HCT116 (cell line): ENCODE results near the gene GNG4. TPM values are rescaled to one million over a fixed set of nuclear protein-coding genes. Genes with fewer than 3 reads are reported as not detected.

Experiments
- ATAC-seq: fragments of 200-7000 bp; cut with Tn5 transposase; 2 replicates; pipeline ENCODE4 v1.9.1; 2020; ENCODE audit warnings: mild to moderate bottlenecking, moderate library complexity
- BruUV-seq: library from RNA; stranded (reverse); fragments of 400-500 nt; replicated peaks from 2 replicates; lab custom pipeline; 2021; lab: Mats Ljungman, UMichigan
- CTCF ChIA-PET: fragments of 300-600 bp; sonication (Branson Sonifier 250); formaldehyde crosslinking; loops from one replicate; lab custom pipeline; 2021; ENCODE audit warnings: antibody characterized with exemption; lab: Charles Lee
- POLR2A ChIA-PET: fragments of 300-600, 350-600 bp; sonication (Branson Sonifier 250); formaldehyde crosslinking; loops from one replicate; lab custom pipeline; 2021; ENCODE audit warnings: antibody characterized with exemption; lab: Charles Lee
- RAD21 ChIA-PET, 2 experiments: fragments of 300-600 bp; sonication (Branson Sonifier 250); formaldehyde crosslinking; loops; one replicate each; lab custom pipeline; 2023; ENCODE audit warnings: low total read pairs in 2 of 2; ENCODE audit not compliant: uncharacterized antibody in 2 of 2, unreplicated experiment in 2 of 2, low non-redundant PET in 1 of 2; lab: Charles Lee
- DNase-seq: peaks from one replicate; pipeline ENCODE4 v3.0.0-alpha.2; 2010; ENCODE audit warnings: low read depth, low spot score
- H2AFZ ChIP-seq: fragments of 200-600 bp; shearing (Covaris generic), sonication (generic); 2 replicates; pipeline ENCODE4 v1.6.1; 2017; ENCODE audit warnings: low read depth, mixed run types, mixed read lengths, antibody characterized with exemption, low read length; ENCODE audit not compliant: poor library complexity, severe bottlenecking
- H3K27ac ChIP-seq: 2 replicates; pipeline ENCODE4 v1.5.1; 2012; ENCODE audit warnings: low read depth, low read length
- H3K27me3 ChIP-seq: fragments of 200-600 bp; sonication (generic); 2 replicates; pipeline ENCODE4 v1.6.1; 2016; ENCODE audit warnings: mixed run types, low read length, mixed read lengths; ENCODE audit not compliant: insufficient read depth
- H3K36me3 ChIP-seq, 2 experiments: fragments of 200-500 bp in 1 of 2; fragments of 200-600 bp in 1 of 2; sonication (Bioruptor generic) in 1 of 2; sonication (generic) in 1 of 2; 2 replicates each; pipeline versions ENCODE4 v1.5.1 to v1.6.1; 2014 to 2016; ENCODE audit warnings: low read length in 2 of 2, inconsistent platforms in 1 of 2, mixed read lengths in 1 of 2, mixed run types in 1 of 2; ENCODE audit not compliant: insufficient read depth in 2 of 2, control insufficient read depth in 1 of 2
- H3K4me1 ChIP-seq, 2 experiments: fragments of 200-600 bp in 1 of 2; sonication (generic) in 1 of 2; 2 replicates each; pipeline versions ENCODE4 v1.5.1 to v1.6.1; 2012 to 2017; ENCODE audit warnings: low read length in 2 of 2, inconsistent platforms in 1 of 2, mild to moderate bottlenecking in 1 of 2, mixed read lengths in 1 of 2, mixed run types in 1 of 2, moderate library complexity in 1 of 2; ENCODE audit not compliant: insufficient read depth in 2 of 2, control insufficient read depth in 1 of 2
- H3K4me2 ChIP-seq: fragments of 200-600 bp; sonication (generic); 2 replicates; pipeline ENCODE4 v1.6.1; 2017; ENCODE audit warnings: mixed run types, low read length, mixed read lengths
- H3K4me3 ChIP-seq, 2 experiments: fragments of 200-600 bp in 1 of 2; sonication (generic) in 1 of 2; replicated peaks in 1 of 2; 2 replicates each; pipeline ENCODE4 v1.5.1; 2011 to 2016; ENCODE audit warnings: low read length in 2 of 2, control low read depth in 1 of 2, low read depth in 1 of 2, mild to moderate bottlenecking in 1 of 2, mixed read lengths in 1 of 2, mixed run types in 1 of 2
- H3K79me2 ChIP-seq: fragments of 200-600 bp; sonication (generic); 2 replicates; pipeline ENCODE4 v1.6.1; 2017; ENCODE audit warnings: mild to moderate bottlenecking, mixed run types, low read length, moderate library complexity, mixed read lengths; ENCODE audit not compliant: insufficient read depth
- H3K9ac ChIP-seq: fragments of 200-600 bp; sonication (generic); 2 replicates; pipeline ENCODE4 v1.6.1; 2016; ENCODE audit warnings: low read length, mixed read lengths
- H3K9me2 ChIP-seq: fragments of 200-600 bp; sonication (generic), shearing (Covaris generic); 2 replicates; pipeline ENCODE4 v1.6.1; 2017; ENCODE audit warnings: mixed run types, mild to moderate bottlenecking, moderate library complexity; ENCODE audit not compliant: insufficient read depth
- H3K9me3 ChIP-seq, 2 experiments: fragments of 200-500 bp in 1 of 2; fragments of 200-600 bp in 1 of 2; sonication (Bioruptor generic) in 1 of 2; sonication (generic) in 1 of 2; 2 replicates each; pipeline ENCODE4 v1.6.1; 2014 to 2017; ENCODE audit warnings: low read length in 2 of 2, mixed read lengths in 2 of 2, inconsistent platforms in 1 of 2, low read depth in 1 of 2, mild to moderate bottlenecking in 1 of 2, mixed run types in 1 of 2, moderate library complexity in 1 of 2; ENCODE audit not compliant: control insufficient read depth in 1 of 2, insufficient read depth in 1 of 2
- H4K20me1 ChIP-seq: fragments of 200-600 bp; sonication (generic), shearing (Covaris generic); 2 replicates; pipeline ENCODE4 v1.6.1; 2017; ENCODE audit warnings: mixed run types, mild to moderate bottlenecking, moderate library complexity; ENCODE audit not compliant: insufficient read depth
- CEBPB ChIP-seq: IDR thresholded peaks from 2 replicates; pipeline ENCODE4 v1.6.1; 2012; ENCODE audit warnings: low read depth
- EGR1 ChIP-seq: IDR thresholded peaks from 2 replicates; pipeline ENCODE4 v1.6.1; 2012; ENCODE audit warnings: low read depth
- ELF1 ChIP-seq: IDR thresholded peaks from 2 replicates; pipeline ENCODE4 v1.6.1; 2012; ENCODE audit warnings: low read depth, borderline replicate concordance
- EZH2phosphoT487 ChIP-seq: fragments of 200-600 bp; IDR thresholded peaks from 2 replicates; pipeline ENCODE4 v1.6.1; 2018; ENCODE audit warnings: antibody characterized with exemption, borderline replicate concordance
- FOSL1 ChIP-seq: IDR thresholded peaks from 2 replicates; pipeline ENCODE4 v1.6.1; 2012; ENCODE audit warnings: low read depth
- REST ChIP-seq: IDR thresholded peaks from 2 replicates; pipeline ENCODE4 v1.6.1; 2012; ENCODE audit warnings: low read depth
- intact Hi-C: fragments of 100-400 bp; cut with micrococcal nuclease; formaldehyde crosslinking; loops from 2 replicates; pipeline ENCODE4 v1.10.0; 2022
- total RNA-seq: library from RNA; stranded (reverse); gene quantifications from one replicate; pipeline ENCODE4 v1.2.1, GENCODE V29; 2021; ENCODE audit not compliant: unreplicated experiment

Gene GNG4
- total RNA-seq, 1 experiment from 2014 or later: 10.6 TPM

DNA sequence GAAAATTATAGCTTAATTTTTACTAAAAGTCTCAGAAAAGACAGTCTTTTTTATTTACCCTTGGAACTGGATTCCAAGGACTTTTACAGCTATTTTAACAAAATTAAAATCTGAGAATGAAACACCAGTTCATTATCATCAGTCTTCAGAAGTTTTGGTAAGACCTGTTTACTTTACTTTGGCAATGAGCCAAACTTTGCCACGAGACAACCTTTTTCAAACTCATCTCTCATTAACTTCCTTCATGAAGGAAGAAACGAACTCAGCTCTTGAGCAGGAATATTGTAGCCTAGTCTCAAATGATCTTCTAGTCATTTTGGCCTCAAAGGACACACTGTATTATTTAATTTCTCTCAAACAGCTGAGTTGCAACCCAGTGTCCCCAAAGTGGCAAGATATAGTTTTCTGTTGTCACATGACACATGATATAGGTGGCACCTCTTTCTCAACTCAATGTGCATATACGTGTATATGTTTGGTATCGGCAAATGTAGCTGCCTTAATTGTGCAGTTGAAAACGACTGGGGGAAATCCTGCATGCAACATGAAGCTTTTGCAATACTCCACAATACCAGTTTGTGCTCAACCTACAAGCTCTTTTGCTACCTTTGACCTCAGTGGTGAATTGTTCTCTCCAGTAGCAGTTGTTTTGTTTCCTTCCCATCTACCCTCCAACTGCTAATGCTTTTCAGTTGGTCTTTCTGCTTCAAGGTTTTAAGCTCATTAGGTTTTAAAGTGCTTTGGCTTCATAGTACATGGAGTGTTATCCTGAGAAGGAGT is 8.4 kb upstream of the GNG4 start:
- H3K9ac ChIP-seq: no peak overlapping the region
- no peak for DNase-seq
- H3K27ac ChIP-seq: no peak overlapping the region
- RAD21 ChIA-PET: no interaction called here
- H3K4me2 ChIP-seq: no peak overlapping the region
- no peaks in the 10 kb centered on the region for H3K27me3 ChIP-seq
- CTCF ChIA-PET: interaction anchor here (1.2 kb wide), 1 partner anchor 57 kb away, joined by 4 read pairs; no protein-coding TSS in a partner anchor
- no peaks in the 10 kb centered on the region for H3K4me1 ChIP-seq
- no peaks in the 10 kb centered on the region for H3K9me2 ChIP-seq
- H4K20me1 ChIP-seq: no peaks in the 10 kb centered on the region
- no peak overlapping the region for H2AFZ ChIP-seq
- H3K79me2 ChIP-seq: no peaks in the 10 kb centered on the region
- TF ChIP-seq REST: no peak
- no peak for TF ChIP-seq CEBPB
- no peak for TF ChIP-seq EZH2phosphoT487
- no peak for TF ChIP-seq EGR1
- TF ChIP-seq ELF1: no peak
- TF ChIP-seq FOSL1: no peak
- intact Hi-C loops: no loop called here
- H3K36me3 ChIP-seq: no peaks in the 10 kb centered on the region
- POLR2A ChIA-PET: no interaction called here
- H3K9me3 ChIP-seq: no peaks in the 10 kb centered on the region
- no peak for ATAC-seq
- no TSS peak for BruUV-seq
- no peak overlapping the region for H3K4me3 ChIP-seq
